Keratinocyte (primary cell): ENCODE measurements around the gene OR2V2.

ENCODE experiments used
- CTCF ChIP-seq, 3 experiments: IDR thresholded peaks in 1 of 3; conservative IDR thresholded peaks in 1 of 3; optimal IDR thresholded peaks in 1 of 3; 2 replicates in 2 of 3; 3 replicates in 1 of 3; pipeline versions ENCODE3 to v1.5.1; 2011; ENCODE audit warnings: low read length in 3 of 3, mild to moderate bottlenecking in 3 of 3, moderate library complexity in 2 of 3, control low read depth in 1 of 3, inconsistent platforms in 1 of 3; ENCODE audit not compliant: insufficient read depth in 2 of 3; ENCODE audit errors: extremely low read depth in 1 of 3
- EZH2 ChIP-seq: IDR thresholded peaks from one replicate; pipeline ENCODE4 v1.6.1; 2012; ENCODE audit warnings: inconsistent platforms, mild to moderate bottlenecking, low read length, moderate library complexity

GRCh38 chr5:181119105-181119504, 28.3 kb upstream of the OR2V2 start:
- TF ChIP-seq CTCF (optimal IDR thresholded peaks at IDR 0.05 in 1 of 3, IDR thresholded peaks at IDR 0.05 in 1 of 3, conservative IDR thresholded peaks at IDR 0.05 in 1 of 3; ENCODE audit: extremely low read depth in 1 of 3, insufficient read depth in 2 of 3, low read length in 3 of 3) (no peak), EZH2 (no peak)
